Putamen (tissue), 1 donor: Measurements from ENCODE around the gene NIPSNAP2.
"Not testable (repeated sequence)": the region's sequence is repeated elsewhere in the genome, so short reads cannot be mapped to it uniquely, and the experiment has no call there.

ENCODE experiments used
- DNase-seq: peaks from one replicate; pipeline ENCODE4 v3.0.0-alpha.2; 2016; ENCODE audit warnings: low spot score

NIPSNAP2 gene

DNA sequence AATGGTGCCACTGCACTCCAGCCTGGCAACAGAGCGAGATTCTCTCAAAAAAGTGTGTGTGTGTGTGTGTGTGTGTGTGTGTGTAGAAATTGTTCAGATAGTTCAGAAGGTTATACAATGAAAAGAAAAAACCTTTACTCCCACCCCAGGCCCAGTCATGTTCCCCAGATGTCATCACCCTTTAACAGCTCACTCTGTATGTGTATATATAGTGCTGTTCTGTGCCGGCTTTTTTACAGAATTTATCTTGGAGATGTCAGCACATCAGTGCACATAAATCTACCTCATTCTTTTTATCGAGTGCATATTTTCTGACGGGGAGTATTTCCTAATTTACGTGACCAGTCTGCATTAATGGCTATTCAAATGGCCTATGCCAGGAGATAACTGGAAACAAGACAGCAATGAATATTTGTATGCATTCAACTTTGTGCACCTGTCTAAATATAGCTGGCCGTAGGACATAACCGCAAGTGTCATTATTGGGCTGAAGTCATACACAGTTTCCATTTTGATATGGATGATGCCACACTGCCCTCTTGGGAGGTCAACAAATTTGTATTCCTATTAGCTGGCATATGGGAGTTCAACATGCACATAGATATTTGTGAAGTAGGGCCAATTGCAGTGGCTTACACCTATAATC is 11.7 kb downstream of the NIPSNAP2 start:
- DNase-seq: no peak

- DNase-seq: no peak
Measured at GRCh38 chr7:55977831-55978230, 13.4 kb downstream of the NIPSNAP2 start.

DNA sequence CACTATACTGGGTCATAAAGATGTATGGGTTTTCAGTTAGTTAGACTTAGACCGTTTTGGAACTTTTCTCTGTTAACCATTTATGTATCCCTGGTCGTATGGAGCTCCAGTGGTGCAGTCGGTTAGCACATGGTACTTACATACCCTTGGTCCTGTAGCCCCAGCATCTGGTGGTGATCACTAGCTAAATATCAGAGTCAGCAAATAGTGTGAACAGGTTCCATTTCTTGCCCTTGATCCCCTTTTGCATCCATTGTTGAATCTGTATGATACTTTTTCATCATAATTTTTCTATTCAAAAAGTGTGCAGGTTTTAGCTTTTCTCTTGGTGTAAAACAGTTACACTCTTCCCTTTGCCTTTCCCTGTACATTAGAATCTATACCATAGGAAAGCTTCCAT is 15.9 kb downstream of the NIPSNAP2 start:
- no peak for DNase-seq

DNA sequence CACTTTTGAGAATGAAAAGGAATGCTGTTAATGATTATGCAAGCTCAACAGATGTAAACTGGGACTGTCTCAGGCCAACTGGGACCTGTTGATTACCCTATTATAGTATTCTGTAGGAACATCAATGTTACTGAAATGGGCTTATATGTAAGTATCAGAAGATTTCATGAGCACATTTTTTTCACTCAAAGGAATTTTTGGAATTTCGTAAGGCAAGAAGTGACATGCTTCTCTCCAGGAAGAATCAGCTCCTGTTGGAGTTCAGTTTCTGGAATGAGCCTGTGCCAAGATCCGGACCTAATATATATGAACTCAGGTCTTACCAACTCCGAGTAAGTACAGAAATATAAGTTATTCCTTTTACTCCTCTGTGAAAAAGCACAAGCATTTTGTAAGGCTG is 19.2 kb downstream of the NIPSNAP2 start:
- DNase-seq: no peak

DNA sequence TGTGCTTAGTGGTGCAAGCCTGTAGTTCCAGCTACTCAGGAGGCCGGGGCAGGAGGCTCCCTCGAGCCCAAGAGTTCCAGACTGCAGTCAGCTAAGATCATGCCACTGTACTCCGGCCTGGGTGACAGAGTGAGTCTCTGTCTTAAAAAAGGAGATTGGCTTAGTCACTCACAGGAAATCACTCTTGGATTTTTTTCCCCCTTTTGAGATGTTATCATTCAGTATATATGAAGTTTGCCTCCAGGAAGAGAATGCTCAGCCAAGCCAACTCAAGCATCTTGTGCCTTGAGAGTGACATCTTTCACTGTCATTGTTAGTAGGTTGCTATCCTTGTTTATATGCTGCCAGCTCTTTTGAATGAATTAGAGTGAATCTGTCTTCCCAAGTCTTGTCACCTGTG is 28.0 kb downstream of the NIPSNAP2 start:
- DNase-seq: no peak

GRCh38 chr7:55996856-55997500 is 32.6 kb downstream of the NIPSNAP2 start:
- no peak for DNase-seq

DNA sequence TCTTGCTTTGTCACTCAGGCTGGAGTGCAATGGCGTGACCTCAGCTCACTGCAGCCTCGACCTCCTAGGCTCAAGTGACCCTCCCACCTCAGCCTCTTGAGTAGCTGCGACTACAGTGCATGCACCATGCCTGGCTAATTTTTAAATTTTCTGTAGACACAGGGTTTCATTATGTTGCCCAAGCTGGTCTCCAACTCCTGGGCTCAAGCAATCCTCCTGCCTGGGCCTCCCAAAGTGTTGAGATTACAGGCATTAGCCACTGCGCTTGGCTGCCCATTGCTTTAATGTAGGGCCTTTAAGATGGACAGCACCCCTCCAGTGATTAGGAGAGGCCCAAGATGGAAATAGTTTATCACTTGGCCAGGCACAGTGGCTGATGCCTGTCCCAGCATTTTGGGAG is 39.4 kb downstream of the NIPSNAP2 start:
- DNase-seq: no peak

DNA sequence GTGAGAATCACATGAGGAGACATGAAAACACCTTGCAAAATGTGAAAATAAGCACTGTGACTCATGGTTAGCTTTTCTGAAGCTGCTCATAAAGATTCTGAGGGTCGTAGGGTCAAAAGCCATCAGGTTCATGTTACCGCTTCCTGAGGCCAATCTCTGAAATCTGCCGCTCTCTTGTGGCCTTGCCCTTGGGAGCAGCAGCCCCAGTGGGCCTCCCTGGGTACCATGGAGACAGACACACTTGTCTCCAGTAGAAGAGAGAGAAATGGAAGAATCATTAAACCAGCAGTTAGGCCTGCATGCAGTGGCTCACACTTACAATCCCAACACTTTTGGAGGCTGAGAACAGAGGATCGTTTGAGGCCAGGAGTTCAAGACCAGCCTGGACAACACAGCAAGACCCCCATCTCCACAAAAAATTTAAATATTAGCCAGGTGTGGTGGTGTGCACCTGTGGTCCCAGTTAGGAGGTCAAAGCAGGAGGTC is 42.8 kb downstream of the NIPSNAP2 start:
- DNase-seq: no peak

DNA sequence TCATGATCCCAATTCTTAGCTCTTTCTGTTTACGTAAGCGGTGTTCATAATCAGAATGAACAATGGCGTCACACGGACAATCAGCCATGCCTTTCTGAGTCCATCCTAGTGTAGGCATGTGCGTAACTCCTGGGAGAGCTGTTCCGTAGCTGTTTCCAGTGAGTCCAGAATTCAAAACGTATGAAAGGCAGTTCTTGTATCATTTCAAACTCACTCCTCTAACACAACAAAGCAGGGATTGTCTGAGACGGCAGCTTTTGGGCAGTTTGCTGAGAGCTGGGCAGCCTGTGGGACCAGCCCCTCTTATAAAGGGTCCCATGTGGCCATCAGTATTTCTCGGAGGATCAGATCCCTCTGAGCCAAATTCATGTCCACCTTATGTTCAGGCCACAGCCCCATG is 43.5 kb downstream of the NIPSNAP2 start:
- peak; percentile 65 for DNase-seq

DNA sequence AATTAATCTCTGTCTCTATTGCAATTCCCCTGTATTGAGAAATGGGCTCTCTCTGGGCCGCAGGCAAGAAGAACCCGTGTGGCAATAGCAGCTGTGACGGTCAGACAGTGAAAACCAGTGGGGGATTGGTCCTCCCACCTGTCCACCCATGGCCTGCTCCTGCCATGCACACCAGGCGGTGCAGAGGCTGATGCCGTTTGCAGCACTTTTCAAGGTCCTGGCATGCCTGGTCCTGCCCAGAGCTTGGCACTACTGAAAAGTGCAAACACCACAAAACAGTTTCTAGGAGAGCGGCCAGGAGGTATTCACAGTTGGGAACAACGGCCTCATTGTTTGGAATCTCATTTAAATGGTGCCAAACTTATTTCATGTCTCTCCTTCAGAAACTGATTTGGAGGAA is 45.3 kb downstream of the NIPSNAP2 start:
- peak; percentile 84 for DNase-seq

DNA sequence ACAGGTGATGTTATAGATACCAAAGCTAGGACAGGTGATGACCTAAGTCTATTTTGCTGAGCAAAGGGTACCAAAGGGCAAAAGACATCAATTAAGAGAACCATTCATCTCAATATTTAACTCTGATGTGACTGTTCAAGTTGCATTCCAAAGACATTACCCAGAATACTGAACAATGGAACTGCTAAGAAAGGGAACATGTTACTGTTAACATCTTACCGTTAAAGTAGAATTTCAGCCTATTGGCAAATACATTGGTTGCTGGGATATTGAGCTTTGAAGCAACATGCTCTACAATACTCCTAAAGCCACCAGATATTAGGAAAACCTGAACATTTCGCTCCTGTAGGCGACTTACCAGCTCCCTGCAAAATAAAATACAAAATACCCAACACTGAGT is 52.6 kb downstream of the NIPSNAP2 start:
- DNase-seq: not testable (repeated sequence)

DNA sequence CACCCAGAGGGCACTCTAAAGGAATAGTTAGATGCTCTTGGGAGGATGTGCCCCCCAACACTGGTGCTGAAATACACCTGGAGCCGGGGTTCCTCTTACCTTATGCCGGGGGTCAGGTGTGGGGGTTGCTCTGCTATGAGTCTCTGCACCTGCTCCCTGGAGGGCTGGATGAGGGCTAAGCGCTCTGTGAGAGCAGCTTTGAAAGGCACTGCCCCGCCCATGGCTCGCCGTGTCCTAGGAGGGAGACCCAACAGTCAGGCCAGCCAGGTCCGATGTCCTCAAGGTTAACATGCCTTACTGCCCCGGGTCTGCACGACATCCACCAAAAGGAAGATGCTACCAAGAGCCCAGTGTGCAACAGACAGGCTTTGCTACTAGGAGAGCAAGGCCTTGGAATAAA is 55.1 kb downstream of the NIPSNAP2 start:
- no peak for DNase-seq

DNA sequence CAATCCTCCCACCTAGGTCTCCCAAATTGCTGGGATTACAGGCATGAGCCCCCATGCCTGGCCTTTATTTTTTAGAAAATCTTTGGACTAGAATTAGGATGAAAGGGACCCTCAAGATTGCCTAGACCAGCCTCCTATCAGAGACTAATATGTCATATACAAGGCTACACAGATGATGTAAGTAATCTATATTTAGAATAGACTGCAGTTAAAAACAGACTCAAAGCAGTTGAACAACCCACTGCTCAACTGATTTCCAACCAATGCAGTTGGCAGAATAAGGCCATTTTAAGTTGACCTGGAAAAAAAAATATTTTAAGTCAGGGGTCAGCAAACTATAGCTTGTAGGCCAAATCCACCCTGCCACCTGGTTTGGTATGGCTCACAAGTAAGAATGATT is 59.1 kb downstream of the NIPSNAP2 start:
- no peak for DNase-seq

GRCh38 chr7:56026538-56026937 is 62.2 kb downstream of the NIPSNAP2 start:
- DNase-seq: no peak

GRCh38 chr7:56028942-56029630 is 64.7 kb downstream of the NIPSNAP2 start:
- DNase-seq: no peak

- DNase-seq: no peak
Measured at GRCh38 chr7:56030340-56030739, 66.0 kb downstream of the NIPSNAP2 start.

DNA sequence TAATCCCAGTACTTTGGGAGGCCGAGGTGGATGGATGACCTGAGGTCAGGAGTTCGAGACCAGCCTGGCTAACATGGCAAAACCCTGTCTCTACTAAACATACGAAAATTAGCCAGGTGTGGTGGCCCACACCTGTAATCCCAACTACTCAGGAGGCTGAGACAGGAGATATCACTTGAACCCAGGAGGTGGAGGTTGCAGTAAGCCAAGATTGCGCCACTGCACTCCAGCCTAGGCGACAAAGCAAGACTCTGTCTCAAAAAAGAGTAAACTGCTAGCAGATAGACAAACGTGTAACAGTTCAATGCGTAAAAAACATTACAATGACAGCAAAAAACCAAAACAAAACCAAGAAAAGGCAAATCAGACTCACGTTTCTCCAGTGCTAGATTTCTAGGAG is 67.2 kb downstream of the NIPSNAP2 start:
- DNase-seq: not testable (repeated sequence)

DNA sequence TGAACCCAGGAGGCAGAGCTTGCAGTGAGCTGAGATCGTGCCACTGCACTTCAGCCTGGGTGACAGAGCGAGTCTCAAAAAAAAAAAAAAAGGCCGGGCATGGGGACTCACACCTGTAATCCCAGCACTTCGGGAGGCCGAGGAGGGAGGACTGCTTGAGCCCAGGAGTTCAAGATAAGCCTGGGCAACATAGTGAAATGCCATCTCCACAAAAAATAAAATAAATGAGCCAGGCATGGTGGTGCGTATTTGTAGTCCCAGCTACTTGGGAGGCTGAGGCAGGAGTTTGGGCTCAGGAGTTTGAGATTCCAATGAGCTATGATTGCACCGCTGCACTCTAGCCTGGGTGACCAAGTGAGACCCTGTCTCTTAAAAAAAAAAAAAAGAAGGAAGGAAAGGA is 68.2 kb downstream of the NIPSNAP2 start:
- DNase-seq: not testable (repeated sequence)

DNA sequence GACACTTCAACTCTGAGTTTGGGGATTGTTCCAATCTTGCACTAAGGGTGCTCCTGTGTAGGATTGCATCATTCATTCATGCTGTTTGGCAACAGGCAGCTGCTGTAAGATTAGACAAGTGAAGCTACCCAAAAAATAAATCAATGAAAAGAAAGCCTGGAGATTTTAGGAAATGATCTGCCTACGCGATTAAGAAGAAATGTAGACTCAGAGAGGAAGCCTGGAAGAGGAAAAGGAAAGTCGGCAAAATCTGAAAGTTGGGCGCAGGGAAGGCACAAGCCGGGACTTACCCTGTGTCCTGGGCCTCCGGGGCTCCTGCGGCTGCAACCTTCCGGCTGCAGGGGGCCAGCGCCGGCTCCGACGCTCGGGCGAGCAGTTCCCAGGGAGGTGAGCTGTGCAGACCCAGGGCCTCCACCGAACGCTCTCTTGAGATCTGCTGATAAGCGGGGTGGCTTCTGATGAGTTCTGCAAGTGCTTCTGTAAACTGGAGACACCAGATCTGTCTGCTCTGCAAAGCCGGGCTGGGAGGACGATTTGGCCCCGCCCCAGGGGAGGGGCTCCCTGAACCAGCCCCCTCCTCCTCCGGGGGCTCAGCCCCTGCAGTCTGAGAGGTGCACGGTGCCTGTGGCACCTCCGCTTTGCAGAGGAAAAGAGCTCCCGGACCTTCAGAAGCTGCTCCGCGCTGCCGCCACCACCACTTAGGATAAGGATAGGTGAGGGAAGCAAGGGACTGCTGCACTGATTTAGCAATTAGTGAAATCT is 69.5 kb downstream of the NIPSNAP2 start:
- peak; percentile 70 for DNase-seq

DNA sequence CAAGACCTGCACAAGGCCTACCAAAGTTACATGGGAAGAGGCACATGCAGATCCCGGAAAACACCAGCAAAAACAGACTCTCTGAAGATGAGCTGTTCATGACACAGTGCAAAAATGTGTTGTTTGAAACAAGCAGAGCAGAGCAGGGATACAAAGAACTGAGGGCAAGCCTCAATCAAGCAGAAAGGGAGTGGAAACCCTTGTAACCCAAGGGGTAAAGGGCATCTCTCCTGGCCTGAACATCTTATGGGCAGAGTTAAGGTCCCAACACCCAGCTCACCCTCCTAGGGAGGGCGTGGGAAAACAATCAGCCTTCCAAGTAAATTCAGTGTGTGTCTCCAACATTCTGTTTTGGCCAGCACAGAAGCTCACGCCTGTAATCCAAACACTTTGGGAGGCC is 76.3 kb downstream of the NIPSNAP2 start:
- DNase-seq: no peak

DNA sequence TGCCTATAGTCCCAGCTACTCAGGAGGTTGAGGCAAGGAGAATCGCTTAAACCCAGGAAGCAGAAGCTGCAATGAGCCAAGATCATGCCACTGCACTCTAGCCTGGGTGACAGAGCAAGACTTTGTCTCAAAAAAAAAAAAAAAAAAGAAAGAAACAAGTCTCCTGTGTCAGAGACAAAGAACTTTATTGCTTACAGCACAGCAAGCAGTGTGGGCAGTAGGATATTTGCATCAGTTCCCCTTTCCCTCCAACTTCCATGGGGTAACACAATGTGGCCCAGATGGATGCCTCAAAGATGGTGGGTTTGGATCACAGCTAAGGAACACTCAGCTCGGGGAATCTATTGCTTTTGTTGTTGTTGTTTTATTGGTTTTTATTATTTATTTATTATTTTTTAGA is 81.4 kb downstream of the NIPSNAP2 start:
- DNase-seq: not testable (repeated sequence)

DNA sequence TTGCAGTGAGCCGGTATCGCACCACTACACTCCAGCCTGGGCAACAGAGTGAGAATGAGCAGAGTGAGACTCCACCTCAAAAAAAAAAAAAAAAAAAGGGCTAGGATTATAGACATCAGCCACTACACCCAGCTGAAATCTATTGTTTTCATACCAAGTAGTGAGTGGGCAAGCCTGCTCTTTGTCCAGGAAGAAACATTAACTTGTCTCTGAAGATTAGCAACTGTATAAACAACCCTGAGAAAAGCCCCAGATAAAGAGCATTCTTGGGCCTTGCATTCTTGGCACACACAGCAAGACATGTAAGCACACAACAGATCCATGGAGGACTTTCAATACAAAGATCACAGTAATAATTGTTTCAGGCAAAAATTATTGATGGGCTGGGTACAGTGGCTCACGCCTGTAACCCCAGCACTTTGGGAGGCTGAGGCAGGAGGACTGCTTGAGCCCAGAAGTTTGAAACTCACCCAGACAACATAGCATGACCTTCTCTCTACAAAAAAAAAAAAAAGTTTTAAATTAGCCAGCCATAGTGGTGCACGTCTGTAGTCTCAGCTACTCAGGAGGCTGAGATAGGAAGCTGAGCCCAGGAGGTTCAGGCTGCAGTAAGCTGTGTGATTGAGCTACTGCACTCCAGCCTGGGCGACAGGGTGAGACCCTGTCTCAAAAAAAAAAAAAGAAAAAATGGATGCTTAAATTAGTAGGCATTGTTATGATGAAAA is 82.5 kb downstream of the NIPSNAP2 start:
- DNase-seq: no peak
